Trophoblast cell (in vitro differentiated cells and primary cell): ENCODE results near the gene SYT3.
"Not testable (repeated sequence)": the region's sequence is repeated elsewhere in the genome, so short reads cannot be mapped to it uniquely, and the experiment has no call there.

Source experiments
- DNase-seq, 2 donors: peaks; one replicate each; pipeline ENCODE4 v3.0.0-alpha.2; 2016
- H2AFZ ChIP-seq: 2 replicates; pipeline ENCODE4 v1.6.1; 2013; ENCODE audit warnings: low read length, moderate library complexity, mild to moderate bottlenecking; ENCODE audit not compliant: insufficient read depth, poor library complexity
- H2AK5ac ChIP-seq: 2 replicates; pipeline ENCODE4 v1.6.1; 2013; ENCODE audit warnings: mild to moderate bottlenecking, low read length
- H2BK120ac ChIP-seq: 2 replicates; pipeline ENCODE4 v1.6.1; 2013; ENCODE audit warnings: low read length, mild to moderate bottlenecking, moderate library complexity; ENCODE audit not compliant: insufficient read depth, poor library complexity
- H2BK12ac ChIP-seq: 2 replicates; pipeline ENCODE4 v1.6.1; 2013; ENCODE audit warnings: mild to moderate bottlenecking, low read length, moderate library complexity
- H2BK5ac ChIP-seq: 2 replicates; pipeline ENCODE4 v1.6.1; 2013; ENCODE audit warnings: low read length, low read depth, moderate library complexity, mild to moderate bottlenecking; ENCODE audit not compliant: poor library complexity
- H3K14ac ChIP-seq: 2 replicates; pipeline ENCODE4 v1.6.1; 2013; ENCODE audit warnings: mild to moderate bottlenecking, low read length
- H3K18ac ChIP-seq: 2 replicates; pipeline ENCODE4 v1.6.1; 2013; ENCODE audit warnings: mild to moderate bottlenecking, low read length
- H3K23ac ChIP-seq: 2 replicates; pipeline ENCODE4 v1.6.1; 2013; ENCODE audit warnings: low read length
- H3K27ac ChIP-seq: 2 replicates; pipeline ENCODE4 v1.5.1; 2013; ENCODE audit warnings: low read depth, mild to moderate bottlenecking, inconsistent platforms, low read length, moderate library complexity
- H3K27me3 ChIP-seq: 2 replicates; pipeline ENCODE4 v1.6.1; 2013; ENCODE audit warnings: inconsistent platforms, mild to moderate bottlenecking, low read length, moderate library complexity; ENCODE audit not compliant: insufficient read depth
- H3K36me3 ChIP-seq, 2 experiments: 1 replicate in 1 of 2; 2 replicates in 1 of 2; pipeline ENCODE4 v1.6.1; 2013; ENCODE audit warnings: low read length in 2 of 2, mild to moderate bottlenecking in 2 of 2, moderate library complexity in 1 of 2; ENCODE audit not compliant: insufficient read depth in 2 of 2, control insufficient read depth in 1 of 2
- H3K4ac ChIP-seq: 2 replicates; pipeline ENCODE4 v1.6.1; 2013; ENCODE audit warnings: low read depth, mild to moderate bottlenecking, low read length, moderate library complexity
- H3K4me1 ChIP-seq, 2 experiments: 1 replicate in 1 of 2; 2 replicates in 1 of 2; pipeline ENCODE4 v1.6.1; 2013; ENCODE audit warnings: low read length in 2 of 2, mild to moderate bottlenecking in 2 of 2, moderate library complexity in 1 of 2; ENCODE audit not compliant: insufficient read depth in 2 of 2, control insufficient read depth in 1 of 2
- H3K4me2 ChIP-seq: 2 replicates; pipeline ENCODE4 v1.6.1; 2013; ENCODE audit warnings: inconsistent platforms, mild to moderate bottlenecking, low read length, moderate library complexity
- H3K4me3 ChIP-seq: 2 replicates; pipeline ENCODE4 v1.5.1; 2013; ENCODE audit warnings: mild to moderate bottlenecking, low read depth, low read length, inconsistent platforms
- H3K79me1 ChIP-seq: one replicate; pipeline ENCODE4 v1.6.1; 2013; ENCODE audit warnings: low read length
- H3K79me2 ChIP-seq: 2 replicates; pipeline ENCODE4 v1.6.1; 2013; ENCODE audit warnings: low read length, mild to moderate bottlenecking; ENCODE audit not compliant: control insufficient read depth, insufficient read depth, poor library complexity
- H3K9ac ChIP-seq: 2 replicates; pipeline ENCODE4 v1.6.1; 2013; ENCODE audit warnings: mild to moderate bottlenecking, low read length
- H3K9me3 ChIP-seq: 2 replicates; pipeline ENCODE4 v1.6.1; 2013; ENCODE audit warnings: low read depth, mild to moderate bottlenecking, control low read depth, inconsistent platforms, low read length; ENCODE audit not compliant: insufficient read depth
- H4K12ac ChIP-seq: 2 replicates; pipeline ENCODE4 v1.6.1; 2013; ENCODE audit warnings: low read depth, mild to moderate bottlenecking, low read length, moderate library complexity
- H4K8ac ChIP-seq: 2 replicates; pipeline ENCODE4 v1.6.1; 2013; ENCODE audit warnings: low read depth, mild to moderate bottlenecking, low read length, moderate library complexity
- H4K91ac ChIP-seq: one replicate; pipeline ENCODE4 v1.6.1; 2013; ENCODE audit warnings: low read depth, mild to moderate bottlenecking, low read length, moderate library complexity
- WGBS: extraction: QIAGEN DNeasy Blood & Tissue Kit; methylation state at CpG from one replicate; pipeline ENCODE4 v1.1.7; 2013; ENCODE audit warnings: missing lambda C conversion rate; ENCODE audit not compliant: insufficient read length, insufficient coverage; ENCODE audit errors: extremely low coverage; 5-methylcytosine and 5-hydroxymethylcytosine counted together

The SYT3 gene

GRCh38 chr19:50580240-50580639, 59.4 kb downstream of the SYT3 start:
- Histone ChIP-seq H2BK120ac (peak overlapping the region; percentile 95), H3K9ac (no peak overlapping the region), H3K27me3 (no peaks in the 10 kb centered on the region), H2BK5ac (no peak overlapping the region), H3K4me3 (no peak overlapping the region), H3K14ac (no peak overlapping the region), H3K4me2 (no peak overlapping the region), H3K79me2 (no peaks in the 10 kb centered on the region), H3K36me3 (no peaks in the 10 kb centered on the region), H3K79me1 (peaks cover 2% of the 10 kb centered on the region), H3K4ac (no peak overlapping the region), H2AFZ (no peak overlapping the region), H2BK12ac (no peak overlapping the region), H4K91ac (peak overlapping the region; percentile 1), H3K9me3 (peaks cover 4% of the 10 kb centered on the region), H4K12ac (no peak overlapping the region), H3K18ac (no peak overlapping the region), H3K23ac (no peak overlapping the region), H3K4me1 (peaks cover 3 to 7% of the 10 kb centered on the region in 2 experiments), H4K8ac (no peak overlapping the region), H3K27ac (peak overlapping the region; percentile 1), H2AK5ac (no peak overlapping the region)
- no peak for DNase-seq
- no CpG with 5 or more reads among the region's 6 CpGs for WGBS

GRCh38 chr19:50576769-50577168, 62.9 kb downstream of the SYT3 start:
- H2BK120ac ChIP-seq, H2AFZ ChIP-seq, H3K23ac ChIP-seq, DNase-seq, H3K36me3 ChIP-seq, H3K18ac ChIP-seq, H3K4me3 ChIP-seq, H4K8ac ChIP-seq, H2AK5ac ChIP-seq, H3K79me2 ChIP-seq, H2BK12ac ChIP-seq, H4K91ac ChIP-seq, H2BK5ac ChIP-seq, H3K79me1 ChIP-seq, H3K4me2 ChIP-seq, H3K14ac ChIP-seq, H3K27me3 ChIP-seq, H3K4ac ChIP-seq, H3K27ac ChIP-seq, H4K12ac ChIP-seq, H3K9ac ChIP-seq, H3K4me1 ChIP-seq, H3K9me3 ChIP-seq: not testable (repeated sequence)
- no CpG with 5 or more reads among the region's 3 CpGs for WGBS

GRCh38 chr19:50573741-50574461, 65.8 kb downstream of the SYT3 start:
- peaks cover 5% of the 10 kb centered on the region for H3K27me3 ChIP-seq

More at GRCh38 chr19:50573741-50574461, 65.8 kb downstream of the SYT3 start:
- no peak overlapping the region for H3K4ac ChIP-seq
- H4K12ac ChIP-seq: no peak overlapping the region
- H3K4me1 ChIP-seq: no peaks in the 10 kb centered on the region
- H3K4me2 ChIP-seq: no peak overlapping the region
- H3K18ac ChIP-seq: no peak overlapping the region
- WGBS: no CpG with 5 or more reads among the region's 13 CpGs
- no peaks in the 10 kb centered on the region for H3K79me1 ChIP-seq
- H3K36me3 ChIP-seq: no peaks in the 10 kb centered on the region
- H3K4me3 ChIP-seq: no peak overlapping the region
- H4K8ac ChIP-seq: no peak overlapping the region
- H2AFZ ChIP-seq: no peak overlapping the region
- no peak overlapping the region for H4K91ac ChIP-seq
- no peak overlapping the region for H2BK120ac ChIP-seq
- no peak overlapping the region for H2AK5ac ChIP-seq
- no peak overlapping the region for H2BK5ac ChIP-seq
- peaks cover 1% of the 10 kb centered on the region for H3K9me3 ChIP-seq
- H3K27ac ChIP-seq: no peak overlapping the region
- no peak overlapping the region for H3K9ac ChIP-seq
- no peak for DNase-seq
- no peaks in the 10 kb centered on the region for H3K79me2 ChIP-seq
- no peak overlapping the region for H3K14ac ChIP-seq
- H2BK12ac ChIP-seq: no peak overlapping the region
- no peak overlapping the region for H3K23ac ChIP-seq
